Measurements from ENCODE around the gene HCN3. TPM values are rescaled to one million over a fixed set of nuclear protein-coding genes. Genes with fewer than 3 reads are reported as not detected.

Gene HCN3
- total RNA-seq, 4 donors from 2014 or later = 13.0 to 34.0 (median 22.2) TPM

DNA sequence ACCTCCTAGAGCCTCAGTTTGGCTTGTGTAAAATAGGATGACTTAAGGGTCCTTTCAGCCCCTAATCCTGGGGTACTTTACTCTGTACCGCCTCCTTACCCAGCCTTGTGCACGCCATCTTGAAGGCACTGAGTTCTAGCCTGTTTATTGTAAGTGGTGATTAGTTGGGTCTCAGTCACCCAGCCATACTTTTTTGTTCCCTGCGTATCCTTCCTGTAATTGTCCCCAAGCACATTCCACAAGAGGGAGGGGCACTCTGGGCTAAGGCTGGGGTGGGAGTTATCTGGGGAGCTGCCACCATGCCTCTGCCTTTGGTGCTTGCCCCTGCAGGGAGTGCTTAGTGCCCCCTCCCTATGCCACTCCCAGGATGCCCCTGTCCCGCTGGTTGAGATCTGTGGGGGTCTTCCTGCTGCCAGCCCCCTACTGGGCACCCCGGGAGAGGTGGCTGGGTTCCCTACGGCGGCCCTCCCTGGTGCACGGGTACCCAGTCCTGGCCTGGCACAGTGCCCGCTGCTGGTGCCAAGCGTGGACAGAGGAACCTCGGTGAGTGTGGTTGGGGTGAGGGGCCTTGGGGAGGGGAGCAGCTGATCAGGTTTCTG lies 32.3 kb downstream of the HCN3 start:
- intact Hi-C loops (cut with DNase I; ENCODE audit: low total_unique reads) = no loop called here
- DNase-seq = peak; percentile 49

DNA sequence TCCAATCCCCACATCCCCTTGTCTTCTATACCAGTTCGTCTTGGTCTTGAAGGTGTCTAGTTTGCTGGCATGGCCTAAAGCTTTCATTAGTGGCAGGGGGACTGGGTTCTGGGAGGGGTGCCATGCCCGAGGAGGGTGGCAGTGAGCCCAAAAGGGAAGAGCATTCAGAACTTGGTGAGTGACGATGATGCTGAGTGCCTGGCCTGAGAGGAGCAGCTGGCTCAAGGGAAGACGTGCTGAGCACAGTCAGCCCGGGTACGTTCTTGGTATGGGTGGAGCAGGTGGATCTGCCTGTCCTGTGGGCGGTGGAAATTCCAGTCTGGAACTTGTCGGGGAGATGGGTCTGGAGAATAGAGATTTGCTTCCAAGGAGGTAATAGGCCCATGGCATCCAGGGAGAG lies 36.0 kb downstream of the HCN3 start:
- H3K27me3 ChIP-seq = no peaks in the 10 kb centered on the region
- in situ Hi-C loops (cut with MboI; ENCODE audit: low pct_ligation_motif_present in 1 of 4, low pct_unique_long_range_greater_than_20kb in 1 of 4, low sequenced_read_pairs in 3 of 4) (loop anchor here in 2 of 4 donors (10.0 kb wide), 1 partner anchor 58 kb away; the partner anchor contains the start of gene ENTREP3 (in 2 of the 2)), intact Hi-C loops (cut with DNase I; ENCODE audit: low total_unique reads) (no loop called here)
- H3K36me3 ChIP-seq = no peaks in the 10 kb centered on the region
- H3K4me3 ChIP-seq = no peak overlapping the region
- no peak overlapping the region for H3K27ac ChIP-seq
- DNase-seq = no peak
- WGBS, 2 donors (ENCODE audit: low coverage in 1 of 2) = 92 to 94% methylated on average over 2 to 8 of the region's 8 CpGs
- H3K9me3 ChIP-seq = no peaks in the 10 kb centered on the region
- peaks cover 4 to 30% (median 23%) of the 10 kb centered on the region in 4 donors for H3K4me1 ChIP-seq
- TF ChIP-seq POLR2A (IDR thresholded peaks at IDR 0.05) (no peak), POLR2AphosphoS5 (IDR thresholded peaks at IDR 0.05) (no peak), EP300 (IDR thresholded peaks at IDR 0.05; ENCODE audit: low read depth) (no peak)
- TF ChIP-seq, protein P1, sequence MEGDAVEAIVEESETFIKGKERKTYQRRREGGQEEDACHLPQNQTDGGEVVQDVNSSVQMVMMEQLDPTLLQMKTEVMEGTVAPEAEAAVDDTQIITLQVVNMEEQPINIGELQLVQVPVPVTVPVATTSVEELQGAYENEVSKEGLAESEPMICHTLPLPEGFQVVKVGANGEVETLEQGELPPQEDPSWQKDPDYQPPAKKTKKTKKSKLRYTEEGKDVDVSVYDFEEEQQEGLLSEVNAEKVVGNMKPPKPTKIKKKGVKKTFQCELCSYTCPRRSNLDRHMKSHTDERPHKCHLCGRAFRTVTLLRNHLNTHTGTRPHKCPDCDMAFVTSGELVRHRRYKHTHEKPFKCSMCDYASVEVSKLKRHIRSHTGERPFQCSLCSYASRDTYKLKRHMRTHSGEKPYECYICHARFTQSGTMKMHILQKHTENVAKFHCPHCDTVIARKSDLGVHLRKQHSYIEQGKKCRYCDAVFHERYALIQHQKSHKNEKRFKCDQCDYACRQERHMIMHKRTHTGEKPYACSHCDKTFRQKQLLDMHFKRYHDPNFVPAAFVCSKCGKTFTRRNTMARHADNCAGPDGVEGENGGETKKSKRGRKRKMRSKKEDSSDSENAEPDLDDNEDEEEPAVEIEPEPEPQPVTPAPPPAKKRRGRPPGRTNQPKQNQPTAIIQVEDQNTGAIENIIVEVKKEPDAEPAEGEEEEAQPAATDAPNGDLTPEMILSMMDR (IDR thresholded peaks at IDR 0.05) = no peak

More for the DNA sequence above, 32.3 kb downstream of the HCN3 start:
- peak overlapping the region; percentile 64 to 94 (median 80) for H3K4me3 ChIP-seq
- peaks cover 10 to 33% (median 20%) of the 10 kb centered on the region in 4 donors for H3K4me1 ChIP-seq
- in situ Hi-C loops (cut with MboI; ENCODE audit: low pct_ligation_motif_present in 1 of 4, low pct_unique_long_range_greater_than_20kb in 1 of 4, low sequenced_read_pairs in 3 of 4) = loop anchor here in 2 of 4 donors (10.0 kb wide), 1 partner anchor 55 kb away; the partner anchor contains the start of gene ENTREP3 (in 2 of the 2)
- TF ChIP-seq EP300 (IDR thresholded peaks at IDR 0.05; ENCODE audit: low read depth) = no peak
- no peak for TF ChIP-seq POLR2AphosphoS5 (IDR thresholded peaks at IDR 0.05)
- TF ChIP-seq, protein P1 (IDR thresholded peaks at IDR 0.05) = no peak
- no peak for TF ChIP-seq POLR2A (IDR thresholded peaks at IDR 0.05)
- peak overlapping the region; percentile 91 to 94 (median 94) for H3K27ac ChIP-seq
- no peaks in the 10 kb centered on the region for H3K36me3 ChIP-seq
- no peaks in the 10 kb centered on the region for H3K9me3 ChIP-seq
- 0 to 9% methylated on average over 2 to 8 of the region's 11 CpGs for WGBS, 2 donors (ENCODE audit: low coverage in 1 of 2)
- H3K27me3 ChIP-seq = no peaks in the 10 kb centered on the region

DNA sequence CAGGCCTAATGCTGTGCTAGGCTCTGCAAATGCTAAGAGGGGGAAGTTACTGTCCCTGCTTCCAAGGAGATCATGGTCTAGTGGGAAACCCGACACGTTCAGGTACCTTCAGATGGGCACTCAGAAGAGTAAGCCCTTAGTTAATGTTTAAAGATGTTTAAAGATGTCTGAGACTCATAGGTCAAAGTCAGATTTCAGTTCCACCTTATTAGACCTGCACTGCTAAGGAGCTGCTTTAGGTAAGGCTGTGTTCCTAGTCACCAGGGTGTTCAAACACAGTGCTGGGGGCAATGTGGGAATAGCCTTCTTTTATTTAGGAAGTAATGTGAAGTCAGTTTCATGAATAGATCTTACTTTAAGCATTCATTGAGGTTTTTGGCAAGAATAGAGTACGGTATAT lies 39.7 kb downstream of the HCN3 start:
- Histone ChIP-seq H3K9me3 (no peaks in the 10 kb centered on the region), H3K4me1 (peaks cover 7 to 30% (median 22%) of the 10 kb centered on the region in 4 donors), H3K36me3 (no peaks in the 10 kb centered on the region), H3K4me3 (no peak overlapping the region), H3K27ac (peak overlapping the region; percentile 21 to 34 (median 28)), H3K27me3 (no peaks in the 10 kb centered on the region)
- in situ Hi-C loops (cut with MboI; ENCODE audit: low pct_ligation_motif_present in 1 of 4, low pct_unique_long_range_greater_than_20kb in 1 of 4, low sequenced_read_pairs in 3 of 4) = loop anchor here in 2 of 4 donors (10.0 kb wide), 1 partner anchor 62 kb away; the partner anchor contains the start of gene ENTREP3 (in 2 of the 2)
- intact Hi-C loops (cut with DNase I; ENCODE audit: low total_unique reads) = no loop called here
- no peak for TF ChIP-seq EP300 (IDR thresholded peaks at IDR 0.05; ENCODE audit: low read depth)
- no peak for TF ChIP-seq POLR2A (IDR thresholded peaks at IDR 0.05)
- TF ChIP-seq POLR2AphosphoS5 (IDR thresholded peaks at IDR 0.05) = no peak
- TF ChIP-seq, protein P1 (IDR thresholded peaks at IDR 0.05) = no peak
- no peak for DNase-seq
- 15 to 61% methylated on average over 2 to 3 of the region's 3 CpGs for whole genome bisulfite sequencing, 2 donors (ENCODE audit: low coverage in 1 of 2)

DNA sequence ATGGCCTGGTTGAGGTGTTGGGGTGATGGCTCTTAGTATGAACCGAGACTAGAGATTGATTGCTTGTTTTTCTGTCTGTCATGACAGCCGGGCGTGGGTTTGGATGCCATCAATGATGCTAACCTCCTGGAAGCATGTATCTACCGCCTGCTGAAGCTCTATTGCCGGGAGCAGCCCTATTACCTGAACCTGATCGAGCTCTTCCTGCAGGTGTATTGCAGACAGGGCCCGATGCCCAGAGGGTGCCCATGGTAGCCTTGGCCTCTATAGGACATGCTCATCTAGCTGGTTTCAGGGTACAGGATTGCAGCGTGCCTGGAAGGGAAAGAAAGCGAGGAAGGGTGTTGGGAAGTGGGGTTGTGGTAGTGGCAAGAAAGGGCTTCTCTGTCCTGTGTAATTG lies 40.8 kb downstream of the HCN3 start:
- Histone ChIP-seq H3K4me3 (no peak overlapping the region), H3K36me3 (no peaks in the 10 kb centered on the region), H3K9me3 (no peaks in the 10 kb centered on the region), H3K27ac (no peak overlapping the region), H3K27me3 (no peaks in the 10 kb centered on the region), H3K4me1 (peaks cover 9 to 41% (median 32%) of the 10 kb centered on the region in 4 donors)
- TF ChIP-seq EP300 (IDR thresholded peaks at IDR 0.05; ENCODE audit: low read depth) = no peak
- no peak for TF ChIP-seq POLR2AphosphoS5 (IDR thresholded peaks at IDR 0.05)
- TF ChIP-seq POLR2A (IDR thresholded peaks at IDR 0.05) = no peak
- TF ChIP-seq, protein P1 (IDR thresholded peaks at IDR 0.05) = no peak
- intact Hi-C loops (cut with DNase I; ENCODE audit: low total_unique reads) (no loop called here), in situ Hi-C loops (cut with MboI; ENCODE audit: low pct_ligation_motif_present in 1 of 4, low pct_unique_long_range_greater_than_20kb in 1 of 4, low sequenced_read_pairs in 3 of 4) (loop anchor here in 2 of 4 donors (10.0 kb wide), 1 partner anchor 63 kb away; the partner anchor contains the start of gene ENTREP3 (in 2 of the 2))
- 83 to 91% methylated on average over 1 to 9 of the region's 9 CpGs for WGBS, 2 donors (ENCODE audit: low coverage in 1 of 2)
- no peak for DNase-seq

Data from transverse colon (tissue), 4 donors.